ENCODE data around the gene AP3B1.
"Not testable (repeated sequence)": the region's sequence is repeated elsewhere in the genome, so short reads cannot be mapped to it uniquely, and the experiment has no call there.

AP3B1 gene

GRCh38 chr5:78245136-78245535, 49.4 kb downstream of the AP3B1 start:
- DNase-seq (ENCODE audit: low read depth), result no peak

- no peak for DNase-seq (ENCODE audit: low read depth)
These were observed 50.9 kb downstream of the AP3B1 start for GRCh38 chr5:78243639-78244038.

- DNase-seq (ENCODE audit: low read depth), result no peak
These were observed 51.4 kb downstream of the AP3B1 start for GRCh38 chr5:78243091-78243490.

DNA sequence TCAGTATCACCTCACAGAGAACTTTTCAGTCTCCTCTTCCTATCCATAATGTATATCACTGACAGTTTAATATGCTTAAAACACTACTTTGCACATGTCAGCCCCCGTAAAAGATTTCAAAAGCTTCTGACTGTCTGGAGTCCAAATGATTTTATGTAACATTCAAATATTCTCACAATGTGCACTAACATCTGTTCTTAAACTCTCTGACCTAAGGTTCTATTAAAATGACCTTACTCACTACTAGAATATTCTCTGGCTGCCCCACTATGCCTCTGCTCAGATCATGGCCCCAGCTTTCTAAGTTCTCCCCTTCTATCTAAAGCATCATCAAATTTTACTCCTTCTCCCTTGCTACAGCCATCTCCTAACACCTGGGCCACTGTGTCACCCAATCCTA, 52.5 kb downstream of the AP3B1 start:
- no peak for DNase-seq (ENCODE audit: low read depth)

DNA sequence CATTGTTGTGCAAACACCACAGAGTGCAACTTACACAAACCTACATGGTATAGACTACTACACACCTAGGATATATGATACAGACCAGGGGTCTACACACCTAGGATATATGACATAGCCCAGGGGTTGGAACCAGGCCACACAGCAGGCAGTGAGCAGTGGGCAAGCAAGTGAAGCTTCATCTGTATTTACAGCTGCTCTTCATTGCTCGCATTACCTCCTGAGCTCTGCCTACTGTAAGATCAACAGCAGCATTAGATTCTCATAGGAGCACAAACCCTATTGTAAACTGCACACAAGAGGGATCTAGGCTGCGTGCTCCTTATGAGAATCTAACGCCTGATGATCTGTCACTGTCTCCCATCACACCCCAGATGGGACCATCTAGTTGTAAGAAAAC, 56.6 kb downstream of the AP3B1 start:
- DNase-seq (ENCODE audit: low read depth), result no peak

GRCh38 chr5:78236046-78236445, 58.5 kb downstream of the AP3B1 start:
- no peak for DNase-seq (ENCODE audit: low read depth)

GRCh38 chr5:78235289-78235688, 59.2 kb downstream of the AP3B1 start:
- no peak for DNase-seq (ENCODE audit: low read depth)

DNA sequence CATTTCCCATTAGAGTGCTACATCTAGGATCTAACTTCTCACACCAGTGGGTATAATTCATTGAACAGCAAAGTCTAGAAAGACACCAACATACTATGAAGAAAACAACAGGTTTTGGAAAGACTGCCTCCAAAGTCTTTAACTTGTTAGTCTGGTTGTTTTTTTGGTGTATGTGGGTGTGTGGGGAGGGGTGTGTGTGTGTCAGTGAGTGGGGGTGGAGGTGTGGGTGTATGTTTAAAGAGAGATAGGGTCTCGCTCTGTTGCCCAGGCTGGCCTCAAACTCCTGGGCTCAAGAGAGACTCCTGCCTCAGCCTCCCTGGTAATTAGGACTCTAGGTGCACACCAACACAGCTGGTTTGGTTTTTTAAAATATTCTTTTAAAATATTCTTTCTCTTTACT, 59.7 kb downstream of the AP3B1 start:
- DNase-seq (ENCODE audit: low read depth), result no peak

DNA sequence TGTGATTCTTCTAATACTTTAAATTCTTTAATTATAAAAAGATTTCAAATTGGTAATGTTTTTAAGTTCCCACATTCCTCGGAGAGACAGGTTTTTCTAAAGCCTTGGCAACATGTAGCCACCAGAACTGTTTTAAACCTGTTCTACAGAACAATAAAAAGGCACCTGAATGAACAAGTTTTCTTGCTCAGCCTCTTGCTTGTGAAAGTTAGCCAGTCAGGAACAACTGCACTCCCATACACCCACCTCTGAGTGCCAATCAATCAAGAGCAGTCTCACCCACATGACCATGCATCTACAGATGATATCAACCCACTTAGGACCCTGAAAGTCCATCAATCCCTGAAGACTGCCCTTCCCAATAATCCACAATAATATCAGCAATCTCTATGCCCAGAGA, 62.3 kb downstream of the AP3B1 start:
- DNase-seq (ENCODE audit: low read depth), result no peak

DNA sequence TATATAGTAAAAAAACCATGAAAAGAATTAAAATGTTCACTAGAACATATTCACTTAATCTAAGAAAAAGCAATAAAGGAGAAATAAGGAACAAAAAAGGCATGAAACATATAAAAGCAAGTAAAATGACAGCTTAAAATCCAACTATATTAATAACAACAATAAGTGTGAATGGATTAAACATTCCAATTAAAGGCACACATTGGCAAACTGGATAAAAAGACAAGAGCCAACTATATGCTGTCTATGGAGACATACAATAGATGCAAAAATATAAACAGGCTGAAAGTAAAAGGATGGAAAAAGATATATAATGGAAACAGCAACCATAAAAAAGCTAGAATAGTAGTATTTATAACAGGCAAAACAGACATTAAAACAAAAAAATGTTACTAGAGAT, 70.1 kb downstream of the AP3B1 start:
- DNase-seq (ENCODE audit: low read depth), result no peak

DNA sequence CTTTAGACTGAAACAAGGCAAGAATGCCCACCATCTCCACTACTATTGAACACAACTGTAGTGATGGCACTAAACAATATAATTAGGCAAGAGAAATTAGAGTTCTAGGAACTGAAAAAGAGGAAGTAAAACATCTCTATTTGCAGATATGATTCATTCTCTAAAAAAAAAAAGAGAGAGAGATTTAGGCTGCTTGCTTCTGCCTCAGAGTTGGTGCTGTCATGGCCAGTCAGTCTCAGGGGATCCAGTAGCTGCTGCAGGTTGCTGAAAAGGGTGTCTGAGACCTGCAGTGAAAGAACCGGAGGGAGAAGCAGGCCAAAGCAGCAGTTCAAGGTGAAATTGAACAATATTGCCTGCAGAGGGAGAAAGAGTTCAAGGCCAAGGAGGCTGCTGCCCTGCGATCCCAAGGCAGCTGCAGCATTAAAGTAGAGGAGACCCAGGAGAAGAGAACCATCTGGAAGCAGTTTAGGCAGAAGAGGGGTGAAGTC, 72.5 kb downstream of the AP3B1 start:
- DNase-seq (ENCODE audit: low read depth), result no peak

GRCh38 chr5:78221467-78221866, 73.0 kb downstream of the AP3B1 start:
- DNase-seq (ENCODE audit: low read depth), result no peak

DNA sequence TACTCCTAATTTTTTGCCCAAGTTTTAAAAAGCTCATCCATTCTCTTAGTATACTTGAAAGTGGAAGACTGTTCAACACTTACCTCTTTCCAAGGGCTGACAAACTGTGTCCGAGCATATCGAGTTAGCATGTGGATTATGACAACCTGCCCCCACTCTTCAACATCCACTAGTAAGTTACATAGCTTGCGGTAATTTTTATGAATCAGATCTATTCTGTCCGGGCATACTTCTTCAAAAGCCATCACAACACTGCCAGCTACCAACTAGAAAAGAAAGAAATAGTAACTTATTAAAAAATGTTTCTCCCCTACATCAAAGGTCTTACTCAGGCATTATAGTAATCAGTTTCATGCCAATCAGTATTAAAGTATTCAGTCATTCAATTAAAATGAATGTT, 78.5 kb downstream of the AP3B1 start:
- no peak for DNase-seq (ENCODE audit: low read depth)

GRCh38 chr5:78215565-78215964, 78.9 kb downstream of the AP3B1 start:
- no peak for DNase-seq (ENCODE audit: low read depth)

GRCh38 chr5:78213799-78214198, 80.7 kb downstream of the AP3B1 start:
- DNase-seq (ENCODE audit: low read depth), result no peak

GRCh38 chr5:78211052-78211451, 83.4 kb downstream of the AP3B1 start:
- DNase-seq (ENCODE audit: low read depth), result no peak

DNA sequence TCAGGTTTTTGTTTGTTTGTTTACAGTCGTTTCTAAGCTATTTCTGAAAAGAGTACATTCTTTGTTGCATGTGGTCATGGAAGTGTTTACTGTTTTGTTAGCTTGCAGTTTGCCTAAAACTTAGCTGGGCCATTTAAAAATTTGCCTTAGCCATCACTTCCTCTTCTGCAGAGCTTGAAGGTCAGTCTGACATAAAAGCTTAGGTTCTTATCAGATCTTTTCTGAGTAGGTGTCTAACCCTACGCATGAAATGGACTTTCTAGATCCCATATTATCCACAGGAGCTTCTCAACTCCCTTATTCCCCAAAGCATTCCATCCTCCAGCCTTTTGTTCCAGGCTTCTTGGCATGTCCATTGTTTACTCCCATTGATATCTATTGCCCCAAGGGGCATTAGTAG, 90.3 kb downstream of the AP3B1 start:
- DNase-seq (ENCODE audit: low read depth), result no peak

DNA sequence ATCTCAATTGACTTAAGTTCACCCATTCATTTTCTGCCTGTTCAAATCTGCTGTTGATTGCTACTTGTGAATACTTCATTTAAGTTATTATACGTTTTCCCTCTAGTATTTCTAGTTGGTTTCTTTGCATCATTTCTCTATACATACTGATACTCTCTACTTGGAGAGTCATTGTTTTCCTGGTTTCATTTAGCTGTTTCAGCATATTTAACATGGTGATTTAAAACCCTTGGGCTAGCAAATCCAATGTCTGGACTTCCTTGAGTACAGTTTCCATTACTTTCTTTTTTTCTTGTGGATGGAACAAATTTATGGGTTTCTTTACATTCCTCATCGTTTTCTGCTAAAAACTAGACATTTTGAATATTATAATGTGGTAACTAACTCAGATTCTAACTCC, 90.7 kb downstream of the AP3B1 start:
- DNase-seq (ENCODE audit: low read depth), result no peak

- no peak for DNase-seq (ENCODE audit: low read depth)
These were observed 104.1 kb downstream of the AP3B1 start for GRCh38 chr5:78190402-78190801.

DNA sequence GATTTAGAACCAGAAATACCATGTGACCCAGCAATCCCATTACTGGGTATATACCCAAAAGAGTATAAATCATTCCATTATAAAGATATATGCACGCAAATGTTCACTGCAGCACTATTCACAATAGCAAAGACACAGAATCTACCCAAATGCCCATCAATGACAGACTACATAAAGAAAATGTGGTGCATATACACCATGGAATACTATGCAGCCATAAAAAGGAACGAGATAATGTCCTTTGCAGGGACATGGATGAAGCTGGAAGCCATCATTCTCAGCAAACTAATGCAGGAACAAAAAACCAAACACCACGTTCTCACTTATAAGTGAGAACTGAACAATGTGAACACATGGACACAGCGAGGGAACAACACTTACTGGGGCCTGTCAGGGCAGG, 105.8 kb downstream of the AP3B1 start:
- not testable (repeated sequence) for DNase-seq (ENCODE audit: low read depth)

DNA sequence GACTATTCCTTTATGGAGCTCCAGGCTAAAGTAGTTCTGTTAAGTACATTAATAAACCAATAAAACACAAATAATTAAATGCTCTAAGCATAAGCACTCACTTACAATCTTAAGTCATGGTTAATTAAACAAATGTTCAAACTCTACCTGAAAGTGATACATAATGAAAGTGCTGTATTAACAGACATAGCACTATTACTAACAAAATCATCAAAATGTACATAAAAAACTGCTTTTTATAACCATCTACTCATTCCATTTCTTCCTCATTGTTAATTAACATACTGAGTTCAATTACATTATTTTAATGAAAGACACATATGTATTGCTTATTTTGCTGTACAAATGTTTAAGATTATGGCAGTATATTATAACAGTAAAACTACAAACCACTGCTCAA, 107.3 kb downstream of the AP3B1 start:
- no peak for DNase-seq (ENCODE audit: low read depth)

GRCh38 chr5:78182838-78183237, 111.7 kb downstream of the AP3B1 start:
- DNase-seq (ENCODE audit: low read depth), result no peak

DNA sequence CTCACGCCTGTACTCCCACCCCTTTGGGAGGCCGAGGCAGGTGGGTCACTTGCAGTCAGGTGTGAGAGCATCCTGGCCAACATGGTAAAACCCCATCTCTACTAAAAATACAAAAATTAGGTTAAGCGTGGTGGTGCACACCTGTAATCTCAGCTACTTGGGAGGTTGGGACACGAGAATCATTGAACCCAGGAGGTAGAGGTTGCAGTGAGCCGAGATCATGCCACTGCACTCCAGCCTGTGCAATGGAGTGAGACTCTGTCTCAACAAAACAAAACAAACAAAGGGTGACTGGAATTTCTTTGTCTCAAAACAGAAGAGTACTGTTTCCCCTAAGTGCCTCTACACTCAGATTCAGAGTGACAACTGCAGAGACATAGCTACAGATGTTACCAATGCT, 116.1 kb downstream of the AP3B1 start:
- DNase-seq (ENCODE audit: low read depth), result no peak

DNA sequence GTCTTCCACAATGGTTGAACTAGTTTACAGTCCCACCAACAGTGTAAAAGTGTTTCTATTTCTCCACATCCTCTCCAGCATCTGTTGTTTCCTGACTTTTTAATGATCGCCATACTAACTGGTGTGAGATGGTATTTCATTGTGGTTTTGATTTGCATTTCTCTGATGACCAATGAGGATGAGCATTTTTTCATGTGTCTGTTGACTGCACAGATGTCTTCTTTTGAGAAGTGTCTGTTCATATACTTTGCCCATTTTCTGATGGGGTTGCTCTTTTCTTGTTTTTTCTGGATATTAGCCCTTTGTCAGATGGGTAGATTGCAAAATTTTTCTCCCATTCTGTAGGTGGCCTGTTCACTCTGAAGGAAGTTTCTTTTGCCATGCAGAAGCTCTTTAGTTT, 124.2 kb downstream of the AP3B1 start:
- DNase-seq (ENCODE audit: low read depth), result not testable (repeated sequence)

GRCh38 chr5:78162253-78162862, 132.1 kb downstream of the AP3B1 start:
- DNase-seq (ENCODE audit: low read depth), result no peak

Measured in activated T-cell treated with anti-CD3 and anti-CD28 coated beads for 1 hour (primary cell).